HuH-7.5 (cell line): ENCODE data around the gene F7.
"Not testable (repeated sequence)": the region's sequence is repeated elsewhere in the genome, so short reads cannot be mapped to it uniquely, and the experiment has no call there.

Experiments used
- DNase-seq: peaks from one replicate; pipeline ENCODE4 v3.0.0; 2011; ENCODE audit warnings: low spot score

The F7 gene

DNA sequence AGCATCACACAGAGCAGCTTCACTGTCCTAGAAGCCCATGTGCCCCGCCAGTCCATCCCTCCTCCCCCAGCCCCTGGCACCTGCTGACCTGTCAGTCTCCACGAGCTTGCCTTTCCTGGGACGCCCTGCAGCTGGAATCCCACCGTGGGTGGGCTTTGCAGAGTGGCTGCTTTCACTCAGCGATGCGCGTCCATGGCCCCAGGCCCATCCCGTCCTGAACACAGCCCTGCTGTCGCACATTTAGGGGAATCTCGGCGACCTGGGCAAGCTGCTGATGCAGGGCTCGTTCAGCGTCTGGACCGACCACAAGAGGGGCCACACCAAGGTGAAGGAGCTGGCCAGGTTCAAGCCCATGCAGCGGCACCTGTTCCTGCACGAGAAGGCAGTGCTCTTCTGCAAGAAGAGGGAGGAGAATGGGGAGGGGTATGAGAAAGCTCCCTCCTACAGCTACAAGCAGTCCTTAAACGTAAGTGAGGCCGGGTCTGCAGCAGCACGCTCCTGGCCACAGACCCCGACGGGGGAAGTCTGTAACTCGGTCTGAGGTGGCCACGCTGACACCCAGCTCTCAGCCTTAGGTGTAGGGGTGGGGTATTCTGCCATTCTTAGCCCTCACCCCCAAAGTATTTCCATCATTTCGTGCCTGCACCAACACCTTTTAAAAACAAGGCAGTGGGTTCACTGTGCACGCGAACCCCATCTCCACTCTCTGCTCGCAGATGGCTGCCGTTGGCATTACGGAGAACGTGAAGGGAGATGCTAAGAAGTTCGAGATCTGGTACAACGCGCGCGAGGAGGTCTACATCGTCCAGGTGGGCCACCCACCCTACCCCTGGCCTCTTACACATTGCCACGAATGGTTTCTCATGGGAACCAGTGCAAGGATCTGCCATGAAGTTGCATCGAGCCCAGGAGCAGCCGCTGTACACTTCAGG, 18.3 kb upstream of the F7 start:
- no peak for DNase-seq

DNA sequence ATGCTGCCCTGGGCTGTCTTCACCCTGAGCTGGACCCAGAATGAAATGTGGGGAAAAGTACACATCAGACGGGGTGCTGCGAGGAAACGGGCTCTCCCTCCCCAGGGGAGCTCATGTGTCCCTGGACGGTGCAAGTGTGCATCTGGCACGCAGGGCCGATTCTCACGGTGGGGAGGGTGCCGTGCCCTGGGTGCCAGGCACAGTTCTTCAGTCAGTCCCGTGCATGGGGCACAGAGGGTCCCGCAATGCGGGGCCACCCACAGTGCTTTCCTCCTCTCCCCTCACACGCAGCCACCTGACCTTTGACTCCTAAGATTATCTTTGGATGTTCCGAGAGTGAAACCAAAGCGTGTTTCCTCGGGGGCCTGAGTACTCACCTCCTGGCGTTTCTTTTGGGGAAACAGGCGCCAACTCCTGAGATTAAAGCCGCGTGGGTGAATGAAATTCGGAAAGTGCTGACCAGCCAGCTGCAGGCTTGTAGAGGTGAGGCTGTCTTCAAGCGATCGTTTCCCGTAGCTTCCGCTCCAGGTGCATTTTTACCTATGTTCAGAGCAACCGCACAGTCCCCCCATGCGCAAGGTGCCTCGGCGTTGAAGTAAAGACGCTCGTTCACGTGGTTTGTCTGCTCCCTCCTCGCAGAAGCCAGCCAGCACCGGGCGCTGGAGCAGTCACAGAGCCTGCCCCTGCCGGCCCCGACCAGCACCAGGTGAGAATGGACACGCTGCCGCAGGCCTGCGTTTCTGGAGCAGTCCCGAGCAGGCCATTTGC, 17.5 kb upstream of the F7 start:
- no peak for DNase-seq

DNA sequence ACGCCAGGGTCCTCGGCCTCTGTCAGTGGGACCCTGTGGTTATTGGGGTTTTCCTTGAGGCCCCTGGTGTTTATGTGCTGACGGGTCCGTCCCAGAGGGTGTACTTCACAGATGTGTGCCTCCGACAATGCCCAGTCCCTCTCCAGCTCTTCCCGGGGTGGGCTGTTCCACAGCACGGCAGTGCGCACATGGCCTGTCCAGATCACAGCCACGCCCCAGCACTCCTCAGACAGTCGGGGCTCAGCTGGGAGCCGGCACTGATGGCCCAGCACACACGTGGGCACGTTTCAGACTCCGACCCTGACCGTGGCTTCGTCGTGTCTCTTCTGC, 16.9 kb upstream of the F7 start:
- DNase-seq = no peak

DNA sequence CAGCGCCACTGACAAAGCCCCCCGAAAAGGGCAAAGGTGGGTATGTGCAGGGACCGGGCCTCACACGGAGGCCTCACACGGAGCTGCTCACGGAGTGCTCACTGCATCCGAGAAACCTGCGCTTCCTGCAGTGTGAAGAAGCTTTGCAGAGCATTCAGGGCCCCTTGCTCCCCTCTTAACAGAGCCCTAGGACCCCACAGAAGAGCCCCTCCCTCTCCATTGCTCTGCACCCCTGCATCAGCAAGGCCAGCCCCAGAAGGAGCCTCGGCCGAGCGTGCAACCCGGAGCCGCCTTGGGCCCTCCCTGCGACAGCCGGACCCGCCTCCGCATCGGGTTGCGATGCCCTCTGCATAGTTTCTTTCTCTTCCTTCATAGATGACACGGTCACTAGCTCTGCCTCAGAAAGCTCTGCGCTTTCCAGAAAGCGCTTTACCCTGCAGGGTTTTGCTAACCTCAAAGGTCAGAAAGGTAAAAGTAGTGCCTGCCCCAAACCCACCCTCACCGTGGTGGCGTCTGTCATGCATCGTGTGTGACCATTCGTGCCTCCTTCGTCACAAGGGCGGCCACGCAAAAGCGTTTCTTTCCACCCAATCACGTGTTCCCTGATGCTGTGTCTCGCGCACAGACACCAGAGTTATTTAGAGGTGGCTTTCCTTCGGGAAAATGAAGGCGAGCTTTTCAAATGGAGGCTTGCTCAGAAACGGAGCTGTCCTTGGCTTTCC, 15.7 kb upstream of the F7 start:
- DNase-seq = no peak

DNA sequence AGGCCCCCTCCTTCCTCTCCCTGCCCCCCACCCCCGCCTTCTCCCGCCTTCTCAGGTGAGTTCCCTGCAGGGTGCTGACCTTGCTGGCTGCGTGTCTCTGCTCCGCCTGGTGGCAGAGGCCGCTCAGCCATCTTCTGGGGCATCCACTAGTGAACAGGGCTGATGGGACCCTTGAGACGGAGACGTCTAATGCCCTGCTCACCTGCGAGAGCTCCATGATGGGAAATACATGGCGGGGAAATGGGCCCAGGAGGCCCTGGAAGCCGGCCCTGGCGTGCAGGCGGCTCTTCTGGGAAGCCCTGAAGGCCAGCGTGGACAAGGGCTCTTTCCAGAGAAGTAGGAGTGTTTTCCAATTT, 15.2 kb upstream of the F7 start:
- no peak for DNase-seq

DNA sequence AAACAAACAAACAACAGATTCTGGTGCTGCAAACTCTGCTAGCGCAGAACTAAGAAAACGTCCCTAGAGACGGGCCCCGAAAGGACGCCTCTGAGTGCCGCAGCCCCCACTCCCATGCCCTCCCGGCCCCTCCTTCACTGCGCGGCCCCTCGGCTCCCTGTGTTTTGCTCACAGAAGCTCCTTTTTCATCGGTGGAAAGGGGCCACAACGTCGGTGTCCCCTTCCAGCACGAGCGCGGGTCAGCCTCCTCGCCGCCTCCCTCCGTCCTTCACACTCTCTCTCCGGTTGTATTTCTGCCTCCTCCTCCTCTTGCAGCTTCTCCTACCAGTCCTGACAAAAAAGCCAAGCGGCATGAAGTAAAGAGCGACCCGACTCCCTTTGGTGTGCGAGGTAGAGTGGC, 14.8 kb upstream of the F7 start:
- DNase-seq = no peak

DNA sequence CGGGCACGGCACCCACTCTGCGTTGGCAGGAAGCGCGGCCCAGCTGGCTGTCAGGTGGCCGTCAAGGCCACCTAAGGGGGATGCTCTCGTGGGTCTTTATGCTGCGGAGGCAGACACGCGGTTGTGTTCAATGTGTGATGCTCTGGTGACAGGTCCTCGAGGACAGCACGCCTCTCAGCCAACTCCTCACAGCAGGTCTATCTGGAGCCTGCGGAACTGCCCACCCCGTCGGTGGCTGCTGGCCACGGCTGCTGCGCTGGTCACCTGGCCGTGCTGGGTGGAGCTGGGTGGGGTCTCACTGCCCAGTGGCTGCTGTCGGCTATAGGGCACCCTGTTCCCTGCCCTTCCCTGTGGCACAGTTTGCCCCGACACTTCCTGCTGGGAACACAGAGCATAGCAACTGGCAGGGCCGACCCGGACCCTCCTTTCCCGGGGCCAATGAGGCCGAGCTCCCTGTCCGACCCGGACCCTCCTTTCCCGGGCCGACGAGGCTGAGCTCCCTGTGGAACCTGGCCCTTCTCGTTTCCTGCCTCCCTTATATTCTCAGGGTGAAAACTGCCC, 14.3 kb upstream of the F7 start:
- no peak for DNase-seq

DNA sequence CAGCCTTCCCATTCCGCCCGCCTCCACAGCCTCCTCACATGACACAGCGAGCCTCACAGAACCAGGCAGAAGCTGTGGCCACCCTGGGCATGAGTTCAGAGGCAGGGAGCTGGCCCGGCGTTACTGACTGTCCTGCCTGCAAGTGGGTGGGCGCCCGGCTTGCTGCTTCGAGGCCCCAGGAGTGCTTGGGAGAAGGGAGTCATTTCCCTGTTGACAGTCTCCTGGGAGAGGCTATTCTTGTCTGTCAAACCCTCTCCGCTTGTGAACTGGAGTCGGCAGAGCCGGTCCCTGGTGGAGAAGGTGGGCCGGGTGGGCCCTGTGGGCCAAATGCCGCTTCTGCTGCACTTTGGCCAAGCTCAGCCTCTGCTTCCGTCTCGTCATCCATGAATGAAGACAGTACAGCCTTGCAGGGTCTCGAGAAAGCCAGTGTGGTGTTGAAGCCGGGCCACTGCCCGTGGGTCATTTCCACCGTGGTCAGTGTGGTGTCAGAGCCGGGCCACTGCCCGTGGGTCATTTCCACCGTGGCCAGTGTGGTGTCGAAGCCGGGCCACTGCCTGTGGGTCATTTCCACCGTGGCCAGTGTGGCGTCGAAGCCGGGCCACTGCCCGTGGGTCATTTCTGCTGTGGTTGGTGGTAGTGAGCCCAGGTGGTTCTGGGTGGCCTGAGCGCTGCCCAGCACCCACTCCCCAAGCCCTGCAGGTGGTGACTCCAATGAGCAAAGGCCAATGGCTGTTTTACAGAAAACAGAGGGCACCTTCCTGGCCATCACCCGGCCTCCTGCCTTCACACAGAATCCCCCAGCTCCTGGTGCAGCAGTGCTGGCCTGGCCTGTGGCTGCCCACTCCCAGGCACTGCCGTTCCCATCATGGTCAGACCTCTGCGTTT, 13.5 kb upstream of the F7 start:
- no peak for DNase-seq

DNA sequence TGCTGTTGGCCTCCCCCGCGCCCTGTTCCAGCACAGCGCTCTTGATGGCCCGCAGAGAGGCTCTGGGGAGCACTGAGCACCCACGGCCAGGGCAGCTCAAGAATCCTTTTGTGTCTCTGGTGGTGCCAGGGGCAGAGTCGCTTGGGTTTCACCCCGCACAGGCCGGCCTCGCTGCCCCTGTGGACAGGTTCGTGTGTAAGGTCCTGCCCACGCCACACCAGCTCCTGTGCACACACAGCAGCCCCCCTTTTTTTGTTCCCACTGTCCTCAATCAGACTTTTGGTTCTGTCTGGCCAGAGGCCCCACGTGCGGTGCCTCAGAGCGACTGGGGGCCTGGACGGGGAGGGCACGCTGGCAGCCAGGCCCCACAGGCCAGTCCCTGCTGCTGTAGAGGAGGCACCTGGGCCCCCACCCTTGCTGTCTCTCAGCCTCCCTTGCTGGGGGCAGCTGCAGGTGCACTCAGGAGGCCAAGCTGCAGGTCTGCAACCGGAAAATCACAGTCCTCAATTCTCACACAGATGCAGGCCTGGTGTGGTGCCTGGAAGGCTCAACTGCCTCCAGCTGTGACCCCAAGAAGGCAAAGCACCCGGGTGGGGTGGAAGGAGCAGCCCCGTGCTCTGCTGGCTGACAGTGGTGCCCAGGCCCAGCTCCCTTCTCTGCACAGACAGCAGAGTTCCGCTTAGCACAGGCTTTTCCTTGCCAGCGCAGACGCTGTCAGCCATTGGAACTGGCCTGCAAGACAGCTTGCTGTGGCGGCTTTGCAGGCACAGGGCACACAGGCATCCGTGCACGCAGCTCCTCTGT, 12.6 kb upstream of the F7 start:
- DNase-seq = no peak

DNA sequence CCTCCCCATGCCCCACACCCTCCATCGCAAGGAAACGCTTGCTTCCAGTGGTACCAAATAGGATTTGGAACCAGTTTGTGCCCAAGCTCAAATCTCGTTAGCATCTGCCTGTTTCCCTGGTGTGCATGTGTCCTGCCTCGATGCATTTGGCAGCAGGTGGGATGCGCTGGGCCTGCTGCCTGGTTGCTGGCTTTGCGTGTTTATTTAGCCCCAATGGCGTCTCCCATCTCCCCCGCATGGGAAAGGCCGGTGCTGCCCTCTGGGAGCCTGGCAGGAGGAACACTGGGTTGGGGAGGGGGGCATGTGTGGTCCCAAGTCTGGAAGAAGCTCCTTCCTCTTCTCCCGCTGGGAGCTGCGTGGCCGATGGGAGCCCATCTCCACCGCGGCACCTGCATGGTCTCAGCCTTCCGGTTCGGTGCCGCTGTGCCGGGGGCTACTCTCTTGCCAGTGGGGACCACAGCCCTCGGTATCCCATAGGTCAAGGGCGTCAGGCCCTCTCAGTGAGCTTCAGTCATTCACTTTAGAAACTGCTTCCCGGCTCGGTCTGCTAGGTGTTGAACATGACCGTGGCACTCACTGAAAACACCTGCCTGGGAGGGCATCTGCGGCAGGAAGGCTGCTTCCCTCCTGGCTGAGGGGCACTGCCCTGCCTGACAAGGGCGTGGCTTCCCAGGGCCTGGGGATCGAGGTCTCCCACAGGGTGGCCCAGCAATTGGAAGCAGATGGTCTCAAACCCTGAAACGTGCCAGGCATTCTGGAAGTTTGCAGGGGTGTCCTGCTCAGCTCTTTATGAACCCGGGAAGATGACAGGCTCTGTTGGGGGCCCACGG, 11.8 kb upstream of the F7 start:
- DNase-seq = no peak

DNA sequence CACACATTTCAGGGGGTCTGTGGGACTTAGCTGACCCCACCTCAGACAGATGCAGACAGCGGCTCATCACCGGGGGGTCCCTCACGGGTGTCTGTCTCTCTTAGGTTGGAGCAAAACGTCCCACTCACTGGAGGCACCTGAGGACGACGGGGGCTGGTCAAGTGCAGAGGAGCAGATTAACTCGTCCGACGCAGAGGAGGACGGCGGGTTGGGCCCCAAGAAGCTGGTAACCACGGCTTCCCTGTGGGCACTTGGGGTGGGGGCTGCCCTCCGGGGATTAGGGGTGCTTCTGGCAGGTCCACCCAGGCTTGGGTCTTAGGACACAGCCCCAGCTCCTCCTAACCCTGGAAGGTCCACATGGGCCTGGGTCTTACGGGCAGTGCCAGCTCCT, 11.2 kb upstream of the F7 start:
- no peak for DNase-seq

DNA sequence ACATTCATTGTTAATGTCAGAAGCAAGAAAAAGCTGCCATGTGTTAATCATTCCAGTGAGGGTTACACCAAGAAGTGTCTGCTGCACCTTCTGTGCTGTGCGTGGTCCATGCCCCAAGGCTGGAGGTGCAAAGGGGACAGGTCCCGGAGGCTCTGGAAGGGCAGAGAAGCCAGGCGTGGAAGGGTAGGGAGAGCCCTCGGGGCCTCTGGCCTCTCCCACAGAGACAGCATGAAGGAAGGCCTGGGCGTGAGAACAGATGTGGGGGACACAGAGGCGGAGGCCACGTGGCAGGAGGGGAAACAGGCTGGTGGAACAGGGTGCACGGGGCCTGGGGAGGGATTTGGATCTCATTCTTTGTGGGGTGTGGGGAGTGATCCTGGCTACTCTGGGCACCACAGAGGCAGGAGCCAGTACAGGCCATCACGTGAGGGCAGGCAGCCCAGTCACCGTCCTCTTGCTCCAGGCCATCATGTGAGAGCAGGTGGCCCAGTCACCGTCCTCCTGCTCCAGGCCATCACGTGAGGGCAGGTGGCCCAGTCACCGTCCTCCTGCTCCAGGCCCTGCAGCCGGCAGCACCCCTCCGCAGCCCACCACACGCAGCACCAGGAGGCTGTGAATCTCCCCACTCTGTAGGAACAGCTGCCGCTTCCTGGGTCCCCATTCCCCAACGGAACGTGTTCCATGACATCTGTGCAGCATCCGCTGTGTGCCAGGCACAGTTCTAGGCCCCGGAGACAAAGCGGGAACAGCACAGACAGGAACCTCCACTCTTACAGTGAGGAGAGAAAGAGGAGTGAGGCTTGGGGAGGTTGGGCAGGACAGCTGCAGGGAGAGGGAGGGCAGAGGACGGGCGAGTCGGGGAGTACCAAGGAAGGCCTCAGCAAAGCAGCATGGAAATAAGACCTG, 10.2 kb upstream of the F7 start:
- DNase-seq = no peak

DNA sequence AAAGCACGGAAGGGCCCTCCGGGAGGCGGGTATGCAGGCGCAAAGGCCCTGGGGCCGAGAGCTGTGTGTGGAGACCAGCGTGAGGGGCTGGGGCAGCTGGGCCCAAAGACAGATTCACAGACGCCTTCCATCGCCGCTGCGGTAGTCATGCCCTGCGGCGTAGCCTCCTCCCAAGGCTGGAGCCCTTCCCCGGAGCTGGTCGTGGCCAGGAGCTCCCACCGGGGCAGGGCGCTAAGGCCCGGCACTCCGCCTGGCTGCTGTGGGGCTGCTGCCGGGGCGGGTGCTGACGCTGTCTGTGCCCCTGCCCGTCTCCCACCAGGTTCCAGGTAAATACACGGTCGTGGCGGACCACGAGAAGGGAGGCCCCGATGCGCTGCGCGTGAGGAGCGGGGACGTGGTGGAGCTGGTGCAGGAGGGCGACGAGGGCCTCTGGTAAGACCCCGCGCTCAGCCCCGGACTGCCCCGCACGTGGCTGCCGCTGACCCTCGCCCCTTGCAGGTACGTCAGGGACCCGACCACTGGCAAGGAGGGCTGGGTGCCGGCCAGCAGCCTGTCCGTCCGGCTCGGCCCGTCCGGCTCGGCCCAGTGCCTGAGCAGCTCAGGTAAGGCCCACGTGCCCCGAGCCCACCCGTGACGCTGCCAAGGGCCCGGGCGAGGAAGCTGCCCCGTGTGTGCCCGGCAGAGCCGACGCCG, 9.4 kb upstream of the F7 start:
- no peak for DNase-seq

DNA sequence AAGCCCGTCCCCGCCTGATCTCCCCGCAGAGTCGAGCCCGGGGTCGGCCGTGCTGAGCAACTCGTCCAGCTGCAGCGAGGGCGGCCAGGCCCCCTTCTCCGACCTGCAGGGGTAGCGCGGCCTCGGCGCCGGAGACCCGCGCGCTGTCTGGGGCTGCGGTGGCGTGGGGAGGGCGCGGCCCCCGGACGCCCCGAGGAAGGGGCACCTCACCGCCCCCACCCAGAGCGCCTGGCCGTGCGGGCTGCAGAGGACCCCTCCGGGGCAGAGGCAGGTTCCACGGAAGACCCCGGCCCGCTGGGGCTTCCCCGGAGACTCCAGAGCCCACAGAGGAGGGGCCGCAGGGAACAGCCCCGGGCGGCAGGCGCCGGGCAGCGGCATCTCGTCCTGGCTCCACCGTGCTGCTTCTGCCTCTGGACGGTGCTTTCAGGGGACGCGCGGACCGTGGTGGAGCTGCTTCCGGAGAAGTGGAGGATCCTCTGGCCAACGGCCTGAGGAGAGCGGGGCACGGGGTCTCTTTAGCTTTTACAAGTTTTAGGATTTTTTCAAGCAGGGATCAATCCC, 8.8 kb upstream of the F7 start:
- DNase-seq = no peak

DNA sequence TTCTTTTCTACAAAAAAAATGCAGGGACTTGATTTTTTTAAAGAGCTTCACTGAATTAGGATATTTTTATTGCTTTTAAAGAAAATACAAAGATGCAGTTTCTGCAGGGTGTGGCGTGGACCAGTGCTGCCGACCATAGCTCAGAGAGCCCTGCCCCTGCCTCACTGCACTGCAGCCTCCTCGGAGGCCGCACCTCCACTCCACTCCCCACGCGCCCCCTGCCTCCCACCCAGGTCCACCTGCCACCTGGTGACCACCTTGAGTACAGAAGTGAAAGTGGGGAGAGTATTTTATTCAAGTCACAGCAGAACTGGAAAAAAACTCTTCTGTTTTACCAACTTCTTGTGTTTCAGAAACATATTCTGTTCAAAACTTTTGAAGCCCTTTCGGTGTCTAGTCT, 7.9 kb upstream of the F7 start:
- no peak for DNase-seq

DNA sequence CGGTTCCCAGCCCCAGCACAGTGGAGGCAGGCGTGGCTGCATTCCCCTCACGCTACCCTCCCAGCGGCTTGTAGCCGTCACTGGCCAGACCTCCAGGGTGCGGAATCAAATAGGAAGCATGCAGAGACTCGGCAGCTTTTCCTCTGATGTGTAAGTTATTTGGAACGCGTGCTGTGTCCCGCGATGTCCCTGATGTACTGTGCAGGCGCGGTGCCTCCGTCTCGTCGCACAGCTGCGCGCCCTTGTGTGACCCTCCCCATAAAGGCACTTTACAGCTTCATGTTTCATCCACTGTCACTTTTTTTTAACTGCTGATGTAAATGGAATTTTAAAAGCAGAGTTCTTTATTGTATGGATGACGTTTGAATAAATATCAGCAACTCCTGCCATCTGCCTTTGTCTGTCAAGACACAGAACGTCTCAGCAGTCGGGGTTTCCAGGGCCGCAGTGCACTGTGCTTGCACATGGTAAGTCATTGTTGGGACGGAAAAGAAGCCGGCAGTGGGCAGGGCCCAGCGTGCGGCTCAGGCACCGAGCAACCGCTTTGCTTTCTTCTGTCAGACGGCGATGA, 7.3 kb upstream of the F7 start:
- DNase-seq = no peak

DNA sequence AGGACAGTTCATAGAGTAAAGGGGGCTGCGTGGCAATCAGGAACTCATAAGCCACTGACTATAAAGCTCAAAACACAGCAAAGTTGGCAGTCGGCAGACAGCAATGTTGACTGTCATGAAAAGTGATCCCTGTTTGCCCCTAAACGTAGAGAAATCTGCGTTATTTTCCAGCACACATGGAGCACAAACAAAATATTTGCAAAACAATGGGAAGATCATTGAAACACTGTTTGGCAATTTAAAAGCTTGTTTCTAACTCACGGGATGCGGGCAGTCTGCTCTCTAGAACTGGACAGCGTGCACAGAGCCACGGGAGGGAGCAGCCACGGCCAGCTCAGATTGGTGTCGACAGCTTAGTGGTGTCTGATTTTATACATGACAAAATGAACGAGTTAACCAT, 6.4 kb upstream of the F7 start:
- DNase-seq = no peak

DNA sequence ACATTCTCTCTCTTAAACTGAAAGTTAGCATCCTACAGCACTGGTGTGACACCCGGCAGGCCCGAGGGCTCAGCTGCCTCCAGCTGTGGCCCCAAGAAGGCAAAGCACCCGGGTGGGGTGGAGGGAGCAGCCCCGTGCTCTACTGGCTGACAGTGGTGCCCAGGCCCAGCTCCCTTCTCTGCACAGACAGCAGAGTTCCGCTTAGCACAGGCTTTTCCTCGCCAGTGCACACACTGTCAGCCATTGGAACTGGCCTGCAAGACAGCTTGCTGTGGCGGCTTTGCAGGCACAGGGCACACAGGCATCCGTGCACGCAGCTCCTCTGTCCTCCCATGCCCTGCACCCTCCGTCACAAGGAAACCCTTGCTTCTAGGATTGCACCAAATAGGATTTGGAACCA, 3.3 kb upstream of the F7 start:
- not testable (repeated sequence) for DNase-seq
